Endothelial cell of umbilical vein (primary cell): ENCODE results near the gene FABP1. TPM values are rescaled to one million over a fixed set of nuclear protein-coding genes. Genes with fewer than 3 reads are reported as not detected.

Source experiments
- BruUV-seq: library from RNA; stranded (reverse); fragments of 400-500 nt; replicated peaks from 2 replicates; lab custom pipeline; 2021; lab: Mats Ljungman, UMichigan
- CTCF ChIA-PET: fragments of 300-600, 350-600 bp; sonication (Branson Sonifier 250); formaldehyde crosslinking; loops from one replicate; lab custom pipeline; 2021; ENCODE audit warnings: antibody characterized with exemption, inconsistent platforms; lab: Charles Lee
- POLR2A ChIA-PET: fragments of 300-600, 350-600 bp; sonication (Branson Sonifier 250); formaldehyde crosslinking; loops from one replicate; lab custom pipeline; 2021; ENCODE audit warnings: antibody characterized with exemption, inconsistent platforms; lab: Charles Lee
- DNase-seq: peaks from one replicate; pipeline ENCODE4 v3.0.0-alpha.2; 2011; ENCODE audit warnings: low read depth, low spot score
- FAIRE-seq: peaks from 2 replicates; lab custom pipeline; 2011; peaks lifted over from hg19 to GRCh38; lab: Jason Lieb, UNC
- H2AFZ ChIP-seq: 2 replicates; pipeline ENCODE4 v1.6.0; 2012; ENCODE audit warnings: low read depth, low read length, control low read depth, inconsistent platforms
- H3K27ac ChIP-seq: 2 replicates; pipeline ENCODE4 v1.5.1; 2011; ENCODE audit warnings: low read depth, mild to moderate bottlenecking, control low read depth, low read length, moderate library complexity; ENCODE audit not compliant: insufficient read depth
- H3K27me3 ChIP-seq, 2 experiments: 2 replicates each; pipeline versions ENCODE4 v1.6.0 to v1.6.1; 2011; ENCODE audit warnings: low read length in 2 of 2, mixed read lengths in 1 of 2; ENCODE audit not compliant: control insufficient read depth in 2 of 2, insufficient read depth in 2 of 2
- H3K36me3 ChIP-seq, 2 experiments: 2 replicates in 1 of 2; 3 replicates in 1 of 2; pipeline ENCODE4 v1.5.1; 2011; ENCODE audit warnings: low read length in 2 of 2, mild to moderate bottlenecking in 1 of 2, moderate library complexity in 1 of 2; ENCODE audit not compliant: control insufficient read depth in 2 of 2, insufficient read depth in 2 of 2; ENCODE audit errors: extremely low read depth in 1 of 2
- H3K4me1 ChIP-seq: 3 replicates; pipeline ENCODE4 v1.5.1; 2011; ENCODE audit warnings: mild to moderate bottlenecking, low read length; ENCODE audit not compliant: control insufficient read depth, insufficient read depth; ENCODE audit errors: extremely low read depth
- H3K4me2 ChIP-seq: 2 replicates; pipeline ENCODE4 v1.6.1; 2011; ENCODE audit warnings: low read length, control low read depth, mixed read lengths; ENCODE audit not compliant: insufficient read depth
- H3K4me3 ChIP-seq, 3 experiments: fragments of 200-600 bp in 1 of 3; sonication (generic), shearing (Covaris generic) in 1 of 3; replicated peaks in 1 of 3; 2 replicates each; pipeline ENCODE4 v1.5.1; 2011 to 2016; ENCODE audit warnings: control low read depth in 3 of 3, low read length in 3 of 3, mild to moderate bottlenecking in 2 of 3, inconsistent platforms in 1 of 3, low read depth in 1 of 3, moderate library complexity in 1 of 3; ENCODE audit not compliant: insufficient read depth in 1 of 3
- H3K79me2 ChIP-seq: 2 replicates; pipeline ENCODE4 v1.6.0; 2012; ENCODE audit warnings: low read length, inconsistent platforms; ENCODE audit not compliant: control insufficient read depth, insufficient read depth
- H3K9ac ChIP-seq: replicated peaks from 2 replicates; pipeline ENCODE3; 2011; ENCODE audit warnings: low read length, control low read depth; ENCODE audit not compliant: insufficient read depth; ENCODE audit errors: extremely low read depth
- H3K9me1 ChIP-seq: replicated peaks from 3 replicates; pipeline ENCODE4 v1.6.0; 2011; ENCODE audit warnings: mild to moderate bottlenecking, low read length; ENCODE audit not compliant: control insufficient read depth, insufficient read depth; ENCODE audit errors: extremely low read depth
- H3K9me3 ChIP-seq: replicated peaks from 2 replicates; pipeline ENCODE4 v1.5.1; 2012; ENCODE audit warnings: low read length, inconsistent platforms; ENCODE audit not compliant: control insufficient read depth, insufficient read depth
- H4K20me1 ChIP-seq: replicated peaks from 2 replicates; pipeline ENCODE3; 2011; ENCODE audit warnings: mild to moderate bottlenecking, low read length; ENCODE audit not compliant: control insufficient read depth, insufficient read depth; ENCODE audit errors: extremely low read depth
- EZH2 ChIP-seq: IDR thresholded peaks from 2 replicates; pipeline ENCODE4 v1.6.1; 2012; ENCODE audit warnings: borderline replicate concordance, low read depth, mild to moderate bottlenecking, moderate library complexity, low read length, inconsistent platforms; ENCODE audit not compliant: severe bottlenecking
- FOS ChIP-seq: IDR thresholded peaks from 2 replicates; pipeline ENCODE4 v1.6.1; 2011; ENCODE audit warnings: mild to moderate bottlenecking, low read length, moderate library complexity, borderline replicate concordance; ENCODE audit not compliant: insufficient read depth
- GATA2 ChIP-seq: IDR thresholded peaks from 2 replicates; pipeline ENCODE4 v1.7.0; 2011; ENCODE audit warnings: low read depth, mild to moderate bottlenecking, moderate library complexity, mixed read lengths, low read length; ENCODE audit not compliant: insufficient read length, insufficient read depth
- JUN ChIP-seq: IDR thresholded peaks from 2 replicates; pipeline ENCODE4 v1.6.1; 2011; ENCODE audit warnings: borderline replicate concordance, low read depth; ENCODE audit not compliant: insufficient read length, insufficient read depth
- MYC ChIP-seq: IDR thresholded peaks from one replicate; pipeline ENCODE4 v1.6.1; 2011; ENCODE audit warnings: mild to moderate bottlenecking, low read depth, low read length
- POLR2A ChIP-seq: IDR thresholded peaks from 2 replicates; pipeline ENCODE4 v1.6.1; 2012; ENCODE audit warnings: low read depth, mild to moderate bottlenecking, control low read depth, low read length
- POLR2AphosphoS5 ChIP-seq: IDR thresholded peaks from 2 replicates; pipeline ENCODE4 v1.6.1; 2012; ENCODE audit warnings: low read depth, mild to moderate bottlenecking, control low read depth, low read length, moderate library complexity; ENCODE audit not compliant: insufficient read depth
- dilution Hi-C: fragments of 300-500 bp; cut with MboI; formaldehyde crosslinking; loops from one replicate; pipeline ENCODE4 v1.15.0; 2019; ENCODE audit warnings: low sequenced_read_pairs; ENCODE audit not compliant: extremely low pct_ligation_motif_present
- intact Hi-C: fragments of 100-400 bp; cut with micrococcal nuclease; formaldehyde crosslinking; loops from one replicate; pipeline ENCODE4 v1.10.0; 2022
- polyA plus RNA-seq, 4 experiments: library from polyadenylated mRNA; depleted of rRNA in 3 of 4; stranded (reverse) in 3 of 4; unstranded in 1 of 4; fragments of >200 nt; gene quantifications; 2 replicates each; pipeline versions ENCODE4 v1.2.1 to v1.2.3, GENCODE V29; 2011 to 2012; ENCODE audit warnings: missing spikeins in 1 of 4
- total RNA-seq: library from RNA; stranded (reverse); gene quantifications from 2 replicates; pipeline ENCODE4 v1.2.3, GENCODE V29; 2021
- TF ChIP-seq, protein P1 (sequence below), 2 donors: IDR thresholded peaks; 1 replicate in 1 of 2; 2 replicates in 1 of 2; pipeline ENCODE4 v1.5.1; 2011; ENCODE audit warnings: low read length in 2 of 2, mild to moderate bottlenecking in 2 of 2, moderate library complexity in 2 of 2, control low read depth in 1 of 2, inconsistent platforms in 1 of 2, low read depth in 1 of 2; ENCODE audit not compliant: insufficient read depth in 1 of 2; ENCODE audit errors: extremely low read depth in 1 of 2
- TF ChIP-seq, protein P2 (sequence below): IDR thresholded peaks from 2 replicates; pipeline ENCODE4 v1.6.1; 2011; ENCODE audit not compliant: insufficient read depth, insufficient read length

The FABP1 gene
- total and polyA plus RNA-seq, 2 donors (not counting 3 experiments of a cell fraction or from before 2014, with no cell fraction given), result not detected

DNA sequence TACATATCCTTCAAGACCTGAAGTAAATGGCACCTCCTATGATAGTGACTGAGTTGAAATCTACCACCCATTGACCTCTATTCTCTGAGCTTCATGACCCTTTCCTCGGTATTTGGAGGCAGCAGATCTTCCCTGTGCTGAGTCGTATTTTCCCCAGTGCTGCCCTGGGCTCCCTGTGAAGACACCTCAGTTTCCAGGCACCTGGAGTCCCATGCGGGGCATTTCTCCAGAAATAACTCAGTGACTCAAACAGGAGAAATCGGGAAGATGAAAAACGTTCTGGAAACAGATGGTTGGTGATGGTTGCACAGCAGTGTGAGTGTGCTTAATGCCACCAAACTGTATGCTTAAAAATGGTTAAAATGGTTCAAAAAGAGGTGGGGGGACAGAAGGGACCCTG is 42.3 kb downstream of the FABP1 start:
- CTCF ChIA-PET, result no interaction called here
- FAIRE-seq, result no peak
- POLR2A ChIA-PET, result no interaction called here
- Histone ChIP-seq H3K36me3 (no peaks in the 10 kb centered on the region), H3K27ac (no peak overlapping the region), H4K20me1 (no peaks in the 10 kb centered on the region), H3K4me2 (no peak overlapping the region), H3K4me1 (no peaks in the 10 kb centered on the region), H2AFZ (no peak overlapping the region), H3K4me3 (no peak overlapping the region), H3K79me2 (no peaks in the 10 kb centered on the region), H3K9me1 (no peaks in the 10 kb centered on the region), H3K27me3 (no peaks in the 10 kb centered on the region), H3K9me3 (no peaks in the 10 kb centered on the region), H3K9ac (no peak overlapping the region)
- no TSS peak for BruUV-seq
- no peak for DNase-seq
- TF ChIP-seq GATA2 (no peak), POLR2AphosphoS5 (no peak), POLR2A (no peak), EZH2 (no peak), FOS (no peak), MYC (no peak), JUN (no peak)
- TF ChIP-seq, protein P1, sequence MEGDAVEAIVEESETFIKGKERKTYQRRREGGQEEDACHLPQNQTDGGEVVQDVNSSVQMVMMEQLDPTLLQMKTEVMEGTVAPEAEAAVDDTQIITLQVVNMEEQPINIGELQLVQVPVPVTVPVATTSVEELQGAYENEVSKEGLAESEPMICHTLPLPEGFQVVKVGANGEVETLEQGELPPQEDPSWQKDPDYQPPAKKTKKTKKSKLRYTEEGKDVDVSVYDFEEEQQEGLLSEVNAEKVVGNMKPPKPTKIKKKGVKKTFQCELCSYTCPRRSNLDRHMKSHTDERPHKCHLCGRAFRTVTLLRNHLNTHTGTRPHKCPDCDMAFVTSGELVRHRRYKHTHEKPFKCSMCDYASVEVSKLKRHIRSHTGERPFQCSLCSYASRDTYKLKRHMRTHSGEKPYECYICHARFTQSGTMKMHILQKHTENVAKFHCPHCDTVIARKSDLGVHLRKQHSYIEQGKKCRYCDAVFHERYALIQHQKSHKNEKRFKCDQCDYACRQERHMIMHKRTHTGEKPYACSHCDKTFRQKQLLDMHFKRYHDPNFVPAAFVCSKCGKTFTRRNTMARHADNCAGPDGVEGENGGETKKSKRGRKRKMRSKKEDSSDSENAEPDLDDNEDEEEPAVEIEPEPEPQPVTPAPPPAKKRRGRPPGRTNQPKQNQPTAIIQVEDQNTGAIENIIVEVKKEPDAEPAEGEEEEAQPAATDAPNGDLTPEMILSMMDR (IDR thresholded peaks at IDR 0.05; ENCODE audit: extremely low read depth in 1 of 2, insufficient read depth in 1 of 2, low read depth in 1 of 2, low read length in 2 of 2), result no peak
- TF ChIP-seq, protein P2, sequence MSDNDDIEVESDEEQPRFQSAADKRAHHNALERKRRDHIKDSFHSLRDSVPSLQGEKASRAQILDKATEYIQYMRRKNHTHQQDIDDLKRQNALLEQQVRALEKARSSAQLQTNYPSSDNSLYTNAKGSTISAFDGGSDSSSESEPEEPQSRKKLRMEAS, result no peak
- dilution Hi-C loops (no loop called here), intact Hi-C loops (no loop called here)
